GM12878 (cell line): Measurements from ENCODE around the gene HUNK. TPM values are rescaled to one million over a fixed set of nuclear protein-coding genes. Genes with fewer than 3 reads are reported as not detected.

Source experiments
- ATAC-seq: fragments of 200-7000 bp; cut with Tn5 transposase; 3 replicates; pipeline ENCODE4 v1.9.1; 2020; ENCODE audit warnings: mild to moderate bottlenecking, moderate library complexity
- BruUV-seq: library from RNA; stranded (reverse); fragments of 400-500 nt; replicated peaks from 2 replicates; lab custom pipeline; 2021; lab: Mats Ljungman, UMichigan
- CTCF ChIA-PET: fragments of 300-600 bp; sonication (Branson Sonifier 250); formaldehyde crosslinking; extraction: SDS; loops from one replicate; lab custom pipeline; 2021; ENCODE audit warnings: inconsistent platforms; lab: Yijun Ruan, JAX
- POLR2A ChIA-PET: fragments of 350-600 bp; formaldehyde crosslinking; extraction: SDS; loops from one replicate; lab custom pipeline; 2021; ENCODE audit warnings: inconsistent platforms; lab: Charles Lee
- RAD21 ChIA-PET: fragments of 300-600 bp; sonication (Branson Sonifier 250); formaldehyde crosslinking; loops from one replicate; lab custom pipeline; 2023; ENCODE audit warnings: antibody characterized with exemption; ENCODE audit not compliant: unreplicated experiment; lab: Charles Lee
- SMC1A ChIA-PET: fragments of 300-600 bp; sonication (Branson Sonifier 250); formaldehyde crosslinking; loops from one replicate; lab custom pipeline; 2023; ENCODE audit not compliant: unreplicated experiment, uncharacterized antibody; lab: Charles Lee
- DNase-seq: peaks from one replicate; pipeline ENCODE4 v3.0.0-alpha.2; 2011; ENCODE audit warnings: low read depth, low spot score
- FAIRE-seq: peaks from 3 replicates; lab custom pipeline; 2011; peaks lifted over from hg19 to GRCh38; lab: Jason Lieb, UNC
- H2AFZ ChIP-seq: 2 replicates; pipeline ENCODE4 v1.6.0; 2011; ENCODE audit warnings: low read depth, low read length, control low read depth; ENCODE audit not compliant: control insufficient read depth
- H3K27ac ChIP-seq: 2 replicates; pipeline ENCODE4 v1.5.1; 2011; ENCODE audit warnings: control low read depth; ENCODE audit not compliant: control insufficient read depth, insufficient read depth
- H3K27me3 ChIP-seq, 2 experiments: replicated peaks in 1 of 2; 2 replicates each; pipeline versions ENCODE4 v1.6.0 to v1.6.1; 2011; ENCODE audit warnings: low read length in 1 of 2; ENCODE audit not compliant: control insufficient read depth in 2 of 2, insufficient read depth in 2 of 2
- H3K36me3 ChIP-seq, 2 experiments: 2 replicates each; pipeline ENCODE4 v1.5.1; 2011; ENCODE audit warnings: low read length in 1 of 2; ENCODE audit not compliant: control insufficient read depth in 2 of 2, insufficient read depth in 2 of 2
- H3K4me1 ChIP-seq: 2 replicates; pipeline ENCODE4 v1.6.1; 2011; ENCODE audit warnings: mild to moderate bottlenecking, low read length, moderate library complexity, mixed read lengths; ENCODE audit not compliant: control insufficient read depth, insufficient read depth
- H3K4me2 ChIP-seq: 2 replicates; pipeline ENCODE4 v1.6.0; 2011; ENCODE audit warnings: control low read depth; ENCODE audit not compliant: control insufficient read depth, insufficient read depth
- H3K4me3 ChIP-seq: fragments of 200-600 bp; sonication (generic); 2 replicates; pipeline ENCODE4 v1.5.1; 2016
- H3K79me2 ChIP-seq: 2 replicates; pipeline ENCODE4 v1.6.0; 2011; ENCODE audit warnings: low read length; ENCODE audit not compliant: control insufficient read depth, insufficient read depth
- H3K9ac ChIP-seq: 2 replicates; pipeline ENCODE4 v1.8.0; 2011; ENCODE audit warnings: low read length, control low read depth, mixed read lengths; ENCODE audit not compliant: control insufficient read depth, insufficient read depth
- H3K9me3 ChIP-seq: replicated peaks from 3 replicates; pipeline ENCODE4 v1.5.1; 2011; ENCODE audit warnings: mild to moderate bottlenecking, low read length; ENCODE audit not compliant: control insufficient read depth, insufficient read depth
- H4K20me1 ChIP-seq: 2 replicates; pipeline ENCODE4 v1.6.0; 2011; ENCODE audit not compliant: control insufficient read depth, insufficient read depth
- CHD2 ChIP-seq: IDR thresholded peaks from 2 replicates; pipeline ENCODE4 v1.6.1; 2011; ENCODE audit warnings: low read depth, low read length, improper control_type of control experiment, borderline replicate concordance
- CREM ChIP-seq: IDR thresholded peaks from 2 replicates; pipeline ENCODE4 v1.6.1; 2014; ENCODE audit warnings: antibody characterized with exemption, low read depth
- E2F8 ChIP-seq: fragments of 450-650 bp; IDR thresholded peaks from 2 replicates; pipeline ENCODE4 v1.6.1; 2018; ENCODE audit warnings: mild to moderate bottlenecking, low read depth, moderate library complexity; ENCODE audit not compliant: partially characterized antibody
- EED ChIP-seq: sonication (generic); IDR thresholded peaks from 2 replicates; pipeline ENCODE4 v1.6.1; 2016; ENCODE audit warnings: antibody characterized with exemption, low read depth
- HDGF ChIP-seq: fragments of 450-650 bp; IDR thresholded peaks from 2 replicates; pipeline ENCODE4 v1.6.1; 2016; ENCODE audit warnings: antibody characterized with exemption
- IKZF1 ChIP-seq: fragments of 450-650 bp; conservative IDR thresholded peaks from 2 replicates; pipeline ENCODE4 v1.6.1; 2017; ENCODE audit warnings: antibody characterized with exemption, mild to moderate bottlenecking
- IRF4 ChIP-seq: IDR thresholded peaks from 2 replicates; pipeline ENCODE4 v1.6.1; 2011; ENCODE audit warnings: low read depth, low read length
- KAT2A ChIP-seq: conservative IDR thresholded peaks from 2 replicates; pipeline ENCODE4 v1.6.1; 2011; ENCODE audit warnings: low read depth, low read length; ENCODE audit not compliant: control insufficient read depth
- MYC ChIP-seq: IDR thresholded peaks from 2 replicates; pipeline ENCODE4 v1.6.1; 2011; ENCODE audit warnings: mild to moderate bottlenecking, low read length, moderate library complexity, inconsistent platforms; ENCODE audit not compliant: insufficient read depth, insufficient replicate concordance, insufficient read length, severe bottlenecking
- NFIC ChIP-seq: IDR thresholded peaks from 2 replicates; pipeline ENCODE4 v1.6.1; 2012; ENCODE audit warnings: low read depth, mild to moderate bottlenecking, inconsistent platforms, low read length, moderate library complexity
- SIX5 ChIP-seq: IDR thresholded peaks from 2 replicates; pipeline ENCODE4 v1.6.1; 2011; ENCODE audit warnings: mild to moderate bottlenecking, low read depth, low read length, moderate library complexity; ENCODE audit not compliant: severe bottlenecking
- SMAD5 ChIP-seq: IDR thresholded peaks from 2 replicates; pipeline ENCODE4 v1.6.1; 2016; ENCODE audit warnings: antibody characterized with exemption, low read depth
- SPI1 ChIP-seq: IDR thresholded peaks from 2 replicates; pipeline ENCODE4 v1.6.1; 2011; ENCODE audit warnings: low read depth, mild to moderate bottlenecking, low read length, moderate library complexity, borderline replicate concordance; ENCODE audit not compliant: insufficient read depth
- SREBF2 ChIP-seq: IDR thresholded peaks from 2 replicates; pipeline ENCODE4 v1.6.1; 2012; ENCODE audit warnings: mild to moderate bottlenecking, low read length
- ZNF217 ChIP-seq: fragments of 450-650 bp; IDR thresholded peaks from 2 replicates; pipeline ENCODE4 v1.6.1; 2017; ENCODE audit warnings: antibody characterized with exemption, mild to moderate bottlenecking
- WGBS: methylation state at CpG from one replicate; pipeline ENCODE4 v1.1.6; 2016; ENCODE audit warnings: low lambda C conversion rate; ENCODE audit not compliant: insufficient replicate concordance, insufficient coverage; ENCODE audit errors: missing lambda C conversion rate; 5-methylcytosine and 5-hydroxymethylcytosine counted together
- in situ Hi-C: fragments of 300-500 bp; cut with MboI; formaldehyde crosslinking; loops from 9 replicates; pipeline ENCODE4 v1.14.3; 2018; ENCODE audit warnings: mixed read lengths
- intact Hi-C: fragments of 100-400 bp; cut with micrococcal nuclease; formaldehyde crosslinking; loops from one replicate; pipeline ENCODE4 v1.14.2; 2022; ENCODE audit not compliant: unreplicated experiment
- polyA plus RNA-seq, 11 experiments: library from polyadenylated mRNA; depleted of rRNA in 4 of 11; unstranded in 6 of 11; stranded (reverse) in 5 of 11; fragments of >200 nt; fragmentation: Nextera tagmentation in 4 of 11; fragmentation: Illumina TruSeq in 1 of 11; extraction: Ambion mirVana in 4 of 11; extraction: Trizol in 1 of 11; gene quantifications; 1 replicate in 1 of 11; 2 replicates in 10 of 11; pipeline versions ENCODE4 v1.2.1 to v1.2.3, GENCODE V29; 2011 to 2016; ENCODE audit warnings: inconsistent platforms in 2 of 11, missing spikeins in 2 of 11, low read depth in 1 of 11
- total RNA-seq, 4 experiments: library from RNA; depleted of rRNA in 3 of 4; stranded (reverse); fragments of >200 nt in 3 of 4; fragmentation: Illumina TruSeq in 1 of 4; extraction: Trizol in 1 of 4; gene quantifications; 2 replicates each; pipeline versions ENCODE4 v1.2.1 to v1.2.3, GENCODE V29; 2013 to 2021

Gene HUNK
- total and polyA plus RNA-seq, 10 of the 15 experiments (the other 5 are each of a cell fraction or from before 2014, with no cell fraction given), result under 0.01 to 0.14 (median 0.03) TPM; not detected in 7

GRCh38 chr21:31837618-31838390 lies 35.0 kb upstream of the HUNK start:
- intact Hi-C loops (no loop called here), in situ Hi-C loops (no loop called here)
- DNase-seq (no peak), FAIRE-seq (no peak), ATAC-seq (no peak; the same call in 2 of the 3 replicates)
- Histone ChIP-seq H3K9me3 (no peaks in the 10 kb centered on the region), H4K20me1 (no peaks in the 10 kb centered on the region), H3K4me2 (no peak overlapping the region), H3K79me2 (no peaks in the 10 kb centered on the region), H3K27ac (no peak overlapping the region), H3K9ac (no peak overlapping the region), H2AFZ (no peak overlapping the region), H3K4me1 (no peaks in the 10 kb centered on the region), H3K36me3 (no peaks in the 10 kb centered on the region), H3K27me3 (no peaks in the 10 kb centered on the region), H3K4me3 (no peak overlapping the region)
- no TSS peak for BruUV-seq
- ChIA-PET CTCF (interaction anchor here (0.7 to 1.6 kb wide), 2 partner anchors 65 to 718 kb away, joined by 3 to 5 read pairs; no protein-coding TSS in a partner anchor), SMC1A (interaction anchor here (0.6 kb wide), 1 partner anchor 52 kb away, joined by 3 read pairs; no protein-coding TSS in a partner anchor), POLR2A (no interaction called here), RAD21 (no interaction called here)
- no peak for TF ChIP-seq CHD2
- no peak for TF ChIP-seq HDGF
- TF ChIP-seq MYC, result no peak
- TF ChIP-seq SPI1, result peak; percentile 90
- WGBS, result 2% methylated on average over 3 of the region's 3 CpGs

GRCh38 chr21:31838586-31839355 lies 34.0 kb upstream of the HUNK start:
- ATAC-seq (no peak), FAIRE-seq (no peak), DNase-seq (no peak)
- Histone ChIP-seq H3K36me3 (no peaks in the 10 kb centered on the region), H3K4me1 (no peaks in the 10 kb centered on the region), H3K4me2 (no peak overlapping the region), H3K27ac (no peak overlapping the region), H3K79me2 (no peaks in the 10 kb centered on the region), H3K9me3 (no peaks in the 10 kb centered on the region), H3K4me3 (no peak overlapping the region), H2AFZ (no peak overlapping the region), H3K27me3 (no peaks in the 10 kb centered on the region), H3K9ac (no peak overlapping the region), H4K20me1 (no peaks in the 10 kb centered on the region)
- POLR2A ChIA-PET, result no interaction called here
- RAD21 ChIA-PET, result no interaction called here
- CTCF ChIA-PET, result no interaction called here
- 18% methylated on average over 5 of the region's 5 CpGs for WGBS
- intact Hi-C loops, result no loop called here
- in situ Hi-C loops, result no loop called here
- SMC1A ChIA-PET, result no interaction called here
- BruUV-seq, result no TSS peak
- no peak for TF ChIP-seq CREM
- no peak for TF ChIP-seq NFIC
- no peak for TF ChIP-seq EED
- no peak for TF ChIP-seq SMAD5
- no peak for TF ChIP-seq KAT2A
- no peak for TF ChIP-seq SREBF2
- no peak for TF ChIP-seq ZNF217
- TF ChIP-seq IRF4, result no peak
- no peak for TF ChIP-seq IKZF1
- TF ChIP-seq E2F8, result no peak
- TF ChIP-seq SIX5, result no peak
